Testis (tissue), 3 donors: Measurements from ENCODE around the gene MXD3. TPM values are rescaled to one million over a fixed set of nuclear protein-coding genes. Genes with fewer than 3 reads are reported as not detected.

Experiments used
- DNase-seq: peaks from one replicate; pipeline ENCODE4 v3.0.0-alpha.2; 2019
- H3K27ac ChIP-seq, 2 donors: fragments of 200-600 bp; sonication (generic); one replicate each; pipeline ENCODE4 v1.5.1; 2019
- H3K27me3 ChIP-seq: fragments of 200-600 bp; sonication (generic); one replicate; pipeline ENCODE4 v1.5.1; 2019
- H3K36me3 ChIP-seq: fragments of 200-600 bp; sonication (generic); one replicate; pipeline ENCODE4 v1.5.1; 2017; ENCODE audit warnings: low read depth; ENCODE audit errors: missing control alignments
- H3K4me1 ChIP-seq: fragments of 200-600 bp; sonication (generic); one replicate; pipeline ENCODE4 v1.5.1; 2019
- H3K4me3 ChIP-seq, 2 donors: fragments of 200-600 bp; sonication (generic); one replicate each; pipeline ENCODE4 v1.5.1; 2017 to 2019
- H3K9me3 ChIP-seq: fragments of 200-600 bp; sonication (generic); one replicate; pipeline ENCODE4 v1.5.1; 2017
- POLR2A ChIP-seq: fragments of 450-650 bp; IDR thresholded peaks from one replicate; pipeline ENCODE4 v1.6.1; 2017; ENCODE audit warnings: antibody characterized with exemption, mild to moderate bottlenecking, moderate library complexity
- WGBS, 2 donors: methylation state at CpG; one replicate each; pipeline ENCODE4 v1.1.5; 2018; 5-methylcytosine and 5-hydroxymethylcytosine counted together
- intact Hi-C: fragments of 100-400 bp; cut with DNase I; formaldehyde crosslinking; loops from one replicate; pipeline ENCODE4 v1.15.1; 2023; ENCODE audit warnings: low total_unique reads
- polyA plus RNA-seq: library from polyadenylated mRNA; stranded (reverse); fragments of 350-450 nt; fragmentation: Illumina TruSeq; extraction: RNeasy Lipid Tissue Mini Kit (QIAGEN cat#74804); gene quantifications from one replicate; pipeline ENCODE4 v1.2.3, GENCODE V29; 2014; ENCODE audit warnings: low read depth, low replicate concordance; ENCODE audit not compliant: insufficient read depth
- total RNA-seq, 2 donors: library from RNA; depleted of rRNA; stranded (reverse); fragments of >200 nt; gene quantifications; one replicate each; pipeline ENCODE4 v1.2.3, GENCODE V29; 2016
- TF ChIP-seq, protein P1 (sequence below), 3 experiments: fragments of 450-650 bp in 2 of 3; fragments of 200-600 bp in 1 of 3; sonication (generic) in 1 of 3; IDR thresholded peaks; one replicate each; pipeline ENCODE4 v1.5.1; 2016 to 2019; ENCODE audit warnings: antibody characterized with exemption in 3 of 3, mild to moderate bottlenecking in 2 of 3, moderate library complexity in 1 of 3

Gene MXD3
- total and polyA plus RNA-seq, 3 donors from 2014 or later: 7.7 to 12.9 (median 12.5) TPM

DNA sequence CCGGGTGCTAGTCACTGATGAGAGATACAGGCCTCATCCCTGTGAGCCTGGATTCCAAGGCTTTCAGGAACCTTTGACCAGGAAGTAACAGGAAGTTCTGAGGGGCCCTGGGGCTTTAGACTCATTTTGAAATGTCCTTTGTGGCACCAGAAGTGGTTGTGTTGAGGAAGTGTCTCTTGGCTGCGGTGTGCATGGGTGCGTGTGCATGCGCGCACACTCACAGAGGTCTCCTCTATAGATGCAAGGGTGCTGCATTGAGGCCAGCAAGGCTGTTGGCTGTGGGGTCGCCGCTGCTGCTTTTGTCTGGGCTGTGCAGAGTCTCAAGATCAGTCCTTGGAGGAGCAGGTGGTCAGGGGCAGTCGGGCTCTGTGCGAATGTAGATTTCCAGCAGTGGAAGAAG, 15.8 kb downstream of the MXD3 start:
- Histone ChIP-seq H3K4me3 (no peak overlapping the region), H3K9me3 (no peaks in the 10 kb centered on the region), H3K27me3 (no peaks in the 10 kb centered on the region), H3K4me1 (peaks cover 3% of the 10 kb centered on the region), H3K36me3 (no peaks in the 10 kb centered on the region), H3K27ac (no peak overlapping the region)
- intact Hi-C loops: no loop called here
- WGBS, 2 donors: 85 to 91% methylated on average over 9 of the region's 9 CpGs
- DNase-seq: no peak
- TF ChIP-seq, protein P1, sequence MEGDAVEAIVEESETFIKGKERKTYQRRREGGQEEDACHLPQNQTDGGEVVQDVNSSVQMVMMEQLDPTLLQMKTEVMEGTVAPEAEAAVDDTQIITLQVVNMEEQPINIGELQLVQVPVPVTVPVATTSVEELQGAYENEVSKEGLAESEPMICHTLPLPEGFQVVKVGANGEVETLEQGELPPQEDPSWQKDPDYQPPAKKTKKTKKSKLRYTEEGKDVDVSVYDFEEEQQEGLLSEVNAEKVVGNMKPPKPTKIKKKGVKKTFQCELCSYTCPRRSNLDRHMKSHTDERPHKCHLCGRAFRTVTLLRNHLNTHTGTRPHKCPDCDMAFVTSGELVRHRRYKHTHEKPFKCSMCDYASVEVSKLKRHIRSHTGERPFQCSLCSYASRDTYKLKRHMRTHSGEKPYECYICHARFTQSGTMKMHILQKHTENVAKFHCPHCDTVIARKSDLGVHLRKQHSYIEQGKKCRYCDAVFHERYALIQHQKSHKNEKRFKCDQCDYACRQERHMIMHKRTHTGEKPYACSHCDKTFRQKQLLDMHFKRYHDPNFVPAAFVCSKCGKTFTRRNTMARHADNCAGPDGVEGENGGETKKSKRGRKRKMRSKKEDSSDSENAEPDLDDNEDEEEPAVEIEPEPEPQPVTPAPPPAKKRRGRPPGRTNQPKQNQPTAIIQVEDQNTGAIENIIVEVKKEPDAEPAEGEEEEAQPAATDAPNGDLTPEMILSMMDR (IDR thresholded peaks at IDR 0.05): no peak
- TF ChIP-seq POLR2A: no peak

GRCh38 chr5:177294632-177295031, 17.1 kb downstream of the MXD3 start:
- no peak for DNase-seq
- Histone ChIP-seq H3K36me3 (no peaks in the 10 kb centered on the region), H3K27me3 (no peaks in the 10 kb centered on the region), H3K27ac (no peak overlapping the region), H3K4me3 (no peak overlapping the region), H3K9me3 (no peaks in the 10 kb centered on the region), H3K4me1 (no peaks in the 10 kb centered on the region)
- TF ChIP-seq, protein P1 (IDR thresholded peaks at IDR 0.05): no peak
- no peak for TF ChIP-seq POLR2A
- 89 to 92% methylated on average over 3 of the region's 3 CpGs for WGBS, 2 donors
- intact Hi-C loops: no loop called here

GRCh38 chr5:177293819-177294581, 17.7 kb downstream of the MXD3 start:
- H3K9me3 ChIP-seq: no peaks in the 10 kb centered on the region
- no peak for DNase-seq
- intact Hi-C loops: no loop called here
- WGBS, 2 donors: 89 to 90% methylated on average over 9 to 12 of the region's 12 CpGs
- H3K27me3 ChIP-seq: no peaks in the 10 kb centered on the region
- H3K4me3 ChIP-seq: no peak overlapping the region
- H3K4me1 ChIP-seq: no peaks in the 10 kb centered on the region
- no peak overlapping the region for H3K27ac ChIP-seq
- H3K36me3 ChIP-seq: no peaks in the 10 kb centered on the region
- TF ChIP-seq POLR2A: no peak
- TF ChIP-seq, protein P1 (IDR thresholded peaks at IDR 0.05): no peak

- intact Hi-C loops: no loop called here
- no peaks in the 10 kb centered on the region for H3K4me1 ChIP-seq
- no peak overlapping the region for H3K27ac ChIP-seq
- DNase-seq: no peak
- 96% methylated on average over 7 of the region's 7 CpGs for WGBS, 2 donors
- H3K36me3 ChIP-seq: no peaks in the 10 kb centered on the region
- TF ChIP-seq, protein P1 (IDR thresholded peaks at IDR 0.05): no peak
- TF ChIP-seq POLR2A: no peak
- no peak overlapping the region for H3K4me3 ChIP-seq
- H3K27me3 ChIP-seq: no peaks in the 10 kb centered on the region
- no peaks in the 10 kb centered on the region for H3K9me3 ChIP-seq
These were observed 20.0 kb downstream of the MXD3 start for GRCh38 chr5:177291735-177292134.
